SK-N-SH (cell line): ENCODE measurements around the gene SLC17A7. TPM values are rescaled to one million over a fixed set of nuclear protein-coding genes. Genes with fewer than 3 reads are reported as not detected.
A peak's percentile ranks its signal among the peaks of the same experiment; 100 is the strongest.

Experiments
- CTCF ChIA-PET: fragments of 300-600, 350-600 bp; formaldehyde crosslinking; extraction: SDS; loops from one replicate; lab custom pipeline; 2021; lab: Yijun Ruan, JAX
- POLR2A ChIA-PET: fragments of 350-600 bp; sonication (Branson Sonifier 250); formaldehyde crosslinking; extraction: SDS; loops from one replicate; lab custom pipeline; 2020; ENCODE audit warnings: antibody characterized with exemption, inconsistent platforms; lab: Yijun Ruan, JAX
- DNase-seq: peaks from one replicate; pipeline ENCODE4 v3.0.0; 2012
- H2AFZ ChIP-seq: fragments of 200-600 bp; sonication (generic); 2 replicates; pipeline ENCODE4 v1.8.1; 2016; ENCODE audit warnings: antibody characterized with exemption, mild to moderate bottlenecking, low read depth
- H3F3A ChIP-seq: fragments of 200-600 bp; sonication (generic); replicated peaks from 2 replicates; pipeline ENCODE3; 2016; ENCODE audit warnings: antibody characterized with exemption, mild to moderate bottlenecking; ENCODE audit not compliant: insufficient read depth
- H3K27ac ChIP-seq, 2 experiments: fragments of 200-500 bp in 1 of 2; fragments of 200-600 bp in 1 of 2; sonication (Bioruptor generic) in 1 of 2; sonication (generic), shearing (Covaris generic) in 1 of 2; 2 replicates each; pipeline versions ENCODE4 v1.5.1 to v1.6.1; 2014 to 2016; ENCODE audit warnings: low read depth in 2 of 2, inconsistent platforms in 1 of 2, low read length in 1 of 2, mild to moderate bottlenecking in 1 of 2, mixed read lengths in 1 of 2
- H3K27me3 ChIP-seq: fragments of 200-600 bp; sonication (generic), shearing (Covaris generic); 2 replicates; pipeline ENCODE4 v1.6.1; 2016; ENCODE audit warnings: mixed run types; ENCODE audit not compliant: insufficient read depth
- H3K36me3 ChIP-seq, 2 experiments: fragments of 200-500 bp in 1 of 2; fragments of 200-600 bp in 1 of 2; sonication (Bioruptor generic) in 1 of 2; sonication (generic) in 1 of 2; replicated peaks in 1 of 2; 2 replicates each; pipeline versions ENCODE3 to v1.5.1; 2014 to 2016; ENCODE audit warnings: low read length in 1 of 2, mild to moderate bottlenecking in 1 of 2; ENCODE audit not compliant: insufficient read depth in 2 of 2, control insufficient read depth in 1 of 2
- H3K4me1 ChIP-seq, 2 experiments: fragments of 200-500 bp in 1 of 2; fragments of 200-600 bp in 1 of 2; sonication (Bioruptor generic) in 1 of 2; sonication (generic), shearing (Covaris generic) in 1 of 2; 2 replicates each; pipeline versions ENCODE4 v1.5.1 to v1.6.1; 2014 to 2016; ENCODE audit warnings: low read depth in 1 of 2, low read length in 1 of 2, mixed run types in 1 of 2; ENCODE audit not compliant: insufficient read depth in 2 of 2, control insufficient read depth in 1 of 2
- H3K4me2 ChIP-seq: fragments of 200-600 bp; sonication (generic), shearing (Covaris generic); 2 replicates; pipeline ENCODE4 v1.6.1; 2017; ENCODE audit warnings: mixed run types
- H3K4me3 ChIP-seq, 2 experiments: fragments of 200-500 bp in 1 of 2; fragments of 200-600 bp in 1 of 2; sonication (Bioruptor generic) in 1 of 2; sonication (generic), shearing (Covaris generic) in 1 of 2; 2 replicates each; pipeline versions ENCODE4 v1.5.1 to v1.8.1; 2014 to 2016; ENCODE audit warnings: low read depth in 2 of 2, inconsistent platforms in 1 of 2, low read length in 1 of 2, mild to moderate bottlenecking in 1 of 2, mixed read lengths in 1 of 2, moderate library complexity in 1 of 2
- H3K79me2 ChIP-seq: fragments of 200-600 bp; sonication (generic); 2 replicates; pipeline ENCODE4 v1.8.1; 2017; ENCODE audit warnings: mild to moderate bottlenecking; ENCODE audit not compliant: insufficient read depth
- H3K9ac ChIP-seq: fragments of 200-600 bp; sonication (generic); 2 replicates; pipeline ENCODE4 v1.6.1; 2017; ENCODE audit warnings: mixed run types
- H3K9me2 ChIP-seq: fragments of 200-600 bp; sonication (generic); 2 replicates; pipeline ENCODE4 v1.6.1; 2017; ENCODE audit warnings: mixed run types
- H3K9me3 ChIP-seq: fragments of 200-600 bp; sonication (generic); 2 replicates; pipeline ENCODE4 v1.6.1; 2017; ENCODE audit warnings: mixed run types, mild to moderate bottlenecking, moderate library complexity
- H4K20me1 ChIP-seq: fragments of 200-600 bp; sonication (generic); 2 replicates; pipeline ENCODE4 v1.6.1; 2017; ENCODE audit warnings: mild to moderate bottlenecking, mixed run types; ENCODE audit not compliant: insufficient read depth
- CHD2 ChIP-seq: fragments of 150-350 bp; IDR thresholded peaks from 2 replicates; pipeline ENCODE4 v1.6.1; 2018; ENCODE audit warnings: low read length; ENCODE audit not compliant: partially characterized antibody
- EZH2phosphoT487 ChIP-seq: fragments of 200-600 bp; sonication (generic); IDR thresholded peaks from 2 replicates; pipeline ENCODE4 v1.6.1; 2017; ENCODE audit warnings: low read depth, mixed run types, mild to moderate bottlenecking, antibody characterized with exemption, moderate library complexity, borderline replicate concordance
- FOXJ3 ChIP-seq: sonication (generic); formaldehyde crosslinking; IDR thresholded peaks from 2 replicates; pipeline ENCODE4 v1.5.1; 2020; ENCODE audit warnings: mild to moderate bottlenecking, missing genetic modification reagents
- JUND ChIP-seq: IDR thresholded peaks from 2 replicates; pipeline ENCODE4 v1.4.0; 2012
- NFIC ChIP-seq: IDR thresholded peaks from 2 replicates; pipeline ENCODE4 v1.4.0; 2012; ENCODE audit warnings: borderline replicate concordance
- RAD21 ChIP-seq: IDR thresholded peaks from 2 replicates; pipeline ENCODE4 v1.6.1; 2012; ENCODE audit warnings: mild to moderate bottlenecking, low read length
- RFX5 ChIP-seq: IDR thresholded peaks from 2 replicates; pipeline ENCODE4 v1.6.1; 2012; ENCODE audit warnings: mild to moderate bottlenecking, improper control_type of control experiment, low read length
- RXRA ChIP-seq: IDR thresholded peaks from 2 replicates; pipeline ENCODE4 v1.4.0; 2012; ENCODE audit warnings: low read depth, mild to moderate bottlenecking, borderline replicate concordance
- SIN3A ChIP-seq: IDR thresholded peaks from 2 replicates; pipeline ENCODE4 v1.6.1; 2012; ENCODE audit warnings: low read depth, mild to moderate bottlenecking, low read length, moderate library complexity, borderline replicate concordance
- TAF1 ChIP-seq: IDR thresholded peaks from 2 replicates; pipeline ENCODE4 v1.6.1; 2012; ENCODE audit warnings: low read depth, mild to moderate bottlenecking, low read length, moderate library complexity, borderline replicate concordance
- YY1 ChIP-seq: IDR thresholded peaks from 2 replicates; pipeline ENCODE4 v1.4.0; 2012; ENCODE audit warnings: low read depth, mild to moderate bottlenecking
- WGBS: methylation state at CpG from one replicate; pipeline ENCODE4 v1.1.6; 2017; ENCODE audit warnings: low lambda C conversion rate; 5-methylcytosine and 5-hydroxymethylcytosine counted together
- polyA plus RNA-seq, 3 experiments: library from polyadenylated mRNA; depleted of rRNA; stranded (reverse); fragments of >200 nt; gene quantifications; 2 replicates each; pipeline ENCODE4 v1.2.3, GENCODE V29; 2012
- TF ChIP-seq, protein P1 (sequence below): fragments of 200-600 bp; sonication (generic); IDR thresholded peaks from 2 replicates; pipeline ENCODE4 v1.6.1; 2017; ENCODE audit warnings: antibody characterized with exemption, mild to moderate bottlenecking, moderate library complexity
- TF ChIP-seq, protein P2 (sequence below): fragments of 150-350 bp; IDR thresholded peaks from 2 replicates; pipeline ENCODE4 v1.6.1; 2017; ENCODE audit warnings: antibody characterized with exemption, low read length, low read depth, borderline replicate concordance
- TF ChIP-seq, protein P3 (sequence below): IDR thresholded peaks from 2 replicates; pipeline ENCODE4 v1.4.0; 2012; ENCODE audit warnings: low read depth, borderline replicate concordance

Gene SLC17A7
- polyA plus RNA-seq, 1 of the 3 experiments (the other 2 are of a cell fraction), result 0.59 TPM

DNA sequence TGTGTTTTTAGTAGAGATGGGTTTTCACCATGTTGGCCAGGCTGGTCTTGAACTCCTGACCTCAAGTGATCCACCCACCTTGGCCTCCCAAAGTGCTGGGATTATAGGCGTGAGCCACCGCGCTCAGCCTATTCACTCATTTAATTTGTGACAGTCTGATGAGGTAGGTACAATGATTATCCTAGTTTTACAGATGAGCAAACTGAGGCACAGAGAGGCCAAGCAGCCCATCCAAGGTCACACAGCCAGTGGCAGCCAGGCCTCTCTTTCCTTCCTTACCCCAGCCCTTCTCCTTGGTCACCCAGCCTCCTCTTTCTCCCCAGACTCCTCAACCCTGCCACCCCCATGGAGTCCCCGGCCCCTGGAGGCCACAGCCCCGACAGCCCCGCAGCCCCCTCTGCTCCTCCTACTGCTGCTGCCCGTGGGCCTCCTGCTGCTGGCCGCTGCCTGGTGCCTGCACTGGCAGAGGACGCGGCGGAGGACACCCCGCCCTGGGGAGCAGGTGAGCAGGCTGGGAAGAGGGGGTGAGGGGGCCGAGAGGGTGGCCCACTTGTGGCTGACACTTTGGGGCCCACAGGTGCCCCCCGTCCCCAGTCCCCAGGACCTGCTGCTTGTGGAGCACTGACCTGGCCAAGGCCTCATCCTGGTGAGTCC lies 38.8 kb upstream of the SLC17A7 start:
- CTCF ChIA-PET, result interaction anchor here (1.6 kb wide), 1 partner anchor 26 kb away, joined by 3 read pairs; no protein-coding TSS in a partner anchor
- WGBS, result 94% methylated on average over 11 of the region's 14 CpGs

DNA sequence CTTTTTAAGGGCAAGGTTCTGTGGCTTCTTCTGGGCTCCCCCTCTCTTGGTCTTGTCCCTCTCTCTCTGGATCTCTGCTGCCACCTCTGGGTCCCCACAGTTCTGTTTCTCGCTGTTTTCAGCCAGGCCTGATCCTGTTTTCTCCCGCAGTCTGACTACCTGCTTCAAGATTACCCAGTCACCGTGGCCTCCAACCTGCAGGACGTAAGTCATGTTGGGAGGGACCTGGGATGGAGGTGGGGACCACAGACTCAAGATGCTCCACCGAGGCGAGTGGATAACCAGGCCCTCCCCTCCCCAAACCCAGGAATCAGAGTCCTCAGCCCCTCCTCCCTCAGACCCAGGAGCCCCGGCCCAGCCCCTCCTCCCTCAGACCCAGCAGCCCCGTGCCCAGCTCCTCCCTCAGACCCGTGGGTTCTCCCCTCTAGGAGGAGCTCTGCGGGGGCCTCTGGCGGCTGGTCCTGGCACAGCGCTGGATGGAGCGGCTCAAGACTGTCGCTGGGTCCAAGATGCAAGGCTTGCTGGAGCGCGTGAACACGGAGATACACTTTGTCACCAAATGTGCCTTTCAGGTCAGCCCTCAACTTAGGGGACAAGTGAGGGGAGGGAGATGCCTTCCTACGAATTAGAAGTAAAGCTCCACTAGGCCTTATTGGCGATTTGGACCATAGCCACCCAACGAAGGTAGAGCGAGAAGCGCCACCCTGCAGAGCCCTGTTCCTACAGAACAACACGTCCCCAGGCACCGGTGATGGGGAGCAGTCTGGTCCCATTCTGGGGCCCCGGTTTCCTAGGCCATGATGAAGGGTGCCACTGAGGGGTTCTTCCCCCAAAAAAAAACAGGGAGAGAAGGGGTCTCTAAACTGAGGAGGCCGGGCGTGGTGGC lies 34.9 kb upstream of the SLC17A7 start:
- no peak overlapping the region for H3K9ac ChIP-seq
- TF ChIP-seq NFIC, result no peak
- TF ChIP-seq, protein P1, sequence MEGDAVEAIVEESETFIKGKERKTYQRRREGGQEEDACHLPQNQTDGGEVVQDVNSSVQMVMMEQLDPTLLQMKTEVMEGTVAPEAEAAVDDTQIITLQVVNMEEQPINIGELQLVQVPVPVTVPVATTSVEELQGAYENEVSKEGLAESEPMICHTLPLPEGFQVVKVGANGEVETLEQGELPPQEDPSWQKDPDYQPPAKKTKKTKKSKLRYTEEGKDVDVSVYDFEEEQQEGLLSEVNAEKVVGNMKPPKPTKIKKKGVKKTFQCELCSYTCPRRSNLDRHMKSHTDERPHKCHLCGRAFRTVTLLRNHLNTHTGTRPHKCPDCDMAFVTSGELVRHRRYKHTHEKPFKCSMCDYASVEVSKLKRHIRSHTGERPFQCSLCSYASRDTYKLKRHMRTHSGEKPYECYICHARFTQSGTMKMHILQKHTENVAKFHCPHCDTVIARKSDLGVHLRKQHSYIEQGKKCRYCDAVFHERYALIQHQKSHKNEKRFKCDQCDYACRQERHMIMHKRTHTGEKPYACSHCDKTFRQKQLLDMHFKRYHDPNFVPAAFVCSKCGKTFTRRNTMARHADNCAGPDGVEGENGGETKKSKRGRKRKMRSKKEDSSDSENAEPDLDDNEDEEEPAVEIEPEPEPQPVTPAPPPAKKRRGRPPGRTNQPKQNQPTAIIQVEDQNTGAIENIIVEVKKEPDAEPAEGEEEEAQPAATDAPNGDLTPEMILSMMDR, result peak; percentile 43
- TF ChIP-seq RAD21, result peak; percentile 22
- H3K9me2 ChIP-seq, result no peaks in the 10 kb centered on the region
- ChIA-PET POLR2A (interaction anchor here (1.0 to 1.2 kb wide), 2 partner anchors 20 to 104 kb away, joined by 3 read pairs; partner anchors contain the start of gene RPS11), CTCF (interaction anchor here (0.6 to 1.8 kb wide), 13 partner anchors 9 to 243 kb away, joined by 3 to 7 read pairs (median 4); partner anchors contain the start of genes NOSIP and PIH1D1)
- H3K36me3 ChIP-seq, result no peaks in the 10 kb centered on the region
- H4K20me1 ChIP-seq, result no peaks in the 10 kb centered on the region
- no peak overlapping the region for H2AFZ ChIP-seq
- no peak overlapping the region; a peak in 1 of 4 replicates for H3K4me3 ChIP-seq
- peaks cover 0 to 5% of the 10 kb centered on the region in 2 experiments; a peak in 2 of 4 replicates for H3K4me1 ChIP-seq
- H3K79me2 ChIP-seq, result no peaks in the 10 kb centered on the region
- no peak overlapping the region for H3K27ac ChIP-seq
- peaks cover 3% of the 10 kb centered on the region for H3F3A ChIP-seq
- H3K9me3 ChIP-seq, result no peaks in the 10 kb centered on the region
- no peaks in the 10 kb centered on the region for H3K27me3 ChIP-seq
- 64% methylated on average over 18 of the region's 27 CpGs for WGBS
- no peak overlapping the region; the same call in 1 of the 2 replicates for H3K4me2 ChIP-seq
- peak; percentile 74 for DNase-seq

More for the DNA sequence above, 38.8 kb upstream of the SLC17A7 start:
- Histone ChIP-seq H3K27ac (no peak overlapping the region), H4K20me1 (no peaks in the 10 kb centered on the region), H3K27me3 (no peaks in the 10 kb centered on the region)
- POLR2A ChIA-PET, result interaction anchor here (0.7 kb wide), 1 partner anchor 1277 kb away, joined by 3 read pairs; no protein-coding TSS in a partner anchor
- TF ChIP-seq, protein P2, sequence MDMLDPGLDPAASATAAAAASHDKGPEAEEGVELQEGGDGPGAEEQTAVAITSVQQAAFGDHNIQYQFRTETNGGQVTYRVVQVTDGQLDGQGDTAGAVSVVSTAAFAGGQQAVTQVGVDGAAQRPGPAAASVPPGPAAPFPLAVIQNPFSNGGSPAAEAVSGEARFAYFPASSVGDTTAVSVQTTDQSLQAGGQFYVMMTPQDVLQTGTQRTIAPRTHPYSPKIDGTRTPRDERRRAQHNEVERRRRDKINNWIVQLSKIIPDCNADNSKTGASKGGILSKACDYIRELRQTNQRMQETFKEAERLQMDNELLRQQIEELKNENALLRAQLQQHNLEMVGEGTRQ, result no peak
- TF ChIP-seq, protein P3, sequence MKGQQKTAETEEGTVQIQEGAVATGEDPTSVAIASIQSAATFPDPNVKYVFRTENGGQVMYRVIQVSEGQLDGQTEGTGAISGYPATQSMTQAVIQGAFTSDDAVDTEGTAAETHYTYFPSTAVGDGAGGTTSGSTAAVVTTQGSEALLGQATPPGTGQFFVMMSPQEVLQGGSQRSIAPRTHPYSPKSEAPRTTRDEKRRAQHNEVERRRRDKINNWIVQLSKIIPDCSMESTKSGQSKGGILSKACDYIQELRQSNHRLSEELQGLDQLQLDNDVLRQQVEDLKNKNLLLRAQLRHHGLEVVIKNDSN, result no peak
- TF ChIP-seq YY1 (no peak), RFX5 (no peak), CHD2 (no peak), RAD21 (no peak), FOXJ3 (CRISPR knock-in tag) (no peak), JUND (no peak), SIN3A (no peak), TAF1 (no peak), RXRA (no peak), EZH2phosphoT487 (no peak)
- TF ChIP-seq, all 33 proteins: peak for 0
- Histone ChIP-seq H3K36me3 (no peaks in the 10 kb centered on the region), H2AFZ (no peak overlapping the region), H3F3A (peaks cover 3% of the 10 kb centered on the region), H3K79me2 (no peaks in the 10 kb centered on the region), H3K4me2 (no peak overlapping the region), H3K4me3 (no peak overlapping the region), H3K9me2 (no peaks in the 10 kb centered on the region), H3K9ac (no peak overlapping the region), H3K4me1 (no peaks in the 10 kb centered on the region; a peak in 1 of 4 replicates), H3K9me3 (no peaks in the 10 kb centered on the region)
- no peak for DNase-seq
